HepG2 (cell line): ENCODE measurements around the gene IFIT3. TPM values are rescaled to one million over a fixed set of nuclear protein-coding genes. Genes with fewer than 3 reads are reported as not detected.

Experiments
- DMAP1 ChIP-seq: IDR thresholded peaks from 2 replicates; pipeline ENCODE4 v1.6.1; 2016
- E2F2 ChIP-seq: sonication (generic); formaldehyde crosslinking; IDR thresholded peaks from 2 replicates; pipeline ENCODE4 v1.4.0; 2020; ENCODE audit warnings: missing genetic modification reagents, borderline replicate concordance
- ESRRA ChIP-seq: sonication (generic); formaldehyde crosslinking; IDR thresholded peaks from 2 replicates; pipeline ENCODE4 v1.5.1; 2020; ENCODE audit warnings: mild to moderate bottlenecking, low read depth, missing genetic modification reagents
- HBP1 ChIP-seq: IDR thresholded peaks from 2 replicates; pipeline ENCODE4 v1.6.1; 2016; ENCODE audit warnings: low read depth, control low read depth
- HDAC1 ChIP-seq: sonication (generic); formaldehyde crosslinking; IDR thresholded peaks from 2 replicates; pipeline ENCODE4 v1.5.1; 2020; ENCODE audit warnings: mild to moderate bottlenecking, missing genetic modification reagents
- KDM1A ChIP-seq: IDR thresholded peaks from 2 replicates; pipeline ENCODE4 v1.6.1; 2016; ENCODE audit warnings: missing compliant biosample characterization
- MEIS2 ChIP-seq: sonication (generic); formaldehyde crosslinking; IDR thresholded peaks from 2 replicates; pipeline ENCODE4 v1.9.0; 2021; ENCODE audit warnings: mild to moderate bottlenecking, missing genetic modification reagents
- MTF2 ChIP-seq: sonication (generic); formaldehyde crosslinking; IDR thresholded peaks from 2 replicates; pipeline ENCODE4 v1.5.0; 2020; ENCODE audit warnings: missing genetic modification reagents, borderline replicate concordance
- NCOA1 ChIP-seq: sonication (generic); formaldehyde crosslinking; IDR thresholded peaks from 2 replicates; pipeline ENCODE4 v1.9.0; 2021; ENCODE audit warnings: missing genetic modification reagents
- PAF1 ChIP-seq: IDR thresholded peaks from 2 replicates; pipeline ENCODE4 v1.6.1; 2016; ENCODE audit warnings: missing genetic modification reagents, missing compliant biosample characterization
- PLSCR1 ChIP-seq: sonication (generic); formaldehyde crosslinking; IDR thresholded peaks from 2 replicates; pipeline ENCODE4 v1.5.0; 2020; ENCODE audit warnings: missing genetic modification reagents, mild to moderate bottlenecking, borderline replicate concordance
- RFXANK ChIP-seq: IDR thresholded peaks from 2 replicates; pipeline ENCODE4 v1.6.1; 2016
- SP5 ChIP-seq: IDR thresholded peaks from 2 replicates; pipeline ENCODE4 v1.6.1; 2016; ENCODE audit warnings: low read depth, borderline replicate concordance
- SRSF9 ChIP-seq: fragments of 200-400 bp; formaldehyde crosslinking; IDR thresholded peaks from 2 replicates; pipeline ENCODE4 v1.6.1; 2018; ENCODE audit warnings: borderline replicate concordance, mild to moderate bottlenecking, low read depth, low read length; ENCODE audit not compliant: insufficient read depth, poor library complexity, severe bottlenecking
- TAF1 ChIP-seq: sonication (generic); formaldehyde crosslinking; IDR thresholded peaks from 2 replicates; pipeline ENCODE4 v1.4.0; 2020; ENCODE audit warnings: missing genetic modification reagents
- TRIM24 ChIP-seq: sonication (generic); formaldehyde crosslinking; IDR thresholded peaks from 2 replicates; pipeline ENCODE4 v1.8.0; 2022; ENCODE audit warnings: mild to moderate bottlenecking, missing genetic modification reagents
- ZBTB1 ChIP-seq: sonication (generic); formaldehyde crosslinking; IDR thresholded peaks from 2 replicates; pipeline ENCODE4 v1.4.0; 2020; ENCODE audit warnings: missing genetic modification reagents, borderline replicate concordance
- ZNF143 ChIP-seq: sonication (generic); formaldehyde crosslinking; IDR thresholded peaks from 2 replicates; pipeline ENCODE4 v1.4.0; 2020; ENCODE audit warnings: missing genetic modification reagents
- ZNF33B ChIP-seq: sonication (generic); formaldehyde crosslinking; IDR thresholded peaks from 2 replicates; pipeline ENCODE4 v1.5.1; 2020; ENCODE audit warnings: mild to moderate bottlenecking, missing genetic modification reagents
- ZNF367 ChIP-seq: sonication (generic); formaldehyde crosslinking; IDR thresholded peaks from 2 replicates; pipeline ENCODE4 v1.4.0; 2020; ENCODE audit warnings: missing genetic modification reagents, borderline replicate concordance
- ZNF496 ChIP-seq: sonication (generic); formaldehyde crosslinking; IDR thresholded peaks from 2 replicates; pipeline ENCODE4 v1.8.1; 2023; ENCODE audit warnings: mild to moderate bottlenecking, moderate library complexity, missing genetic modification reagents; ENCODE audit not compliant: insufficient replicate concordance
- ZNF616 ChIP-seq: sonication (generic); formaldehyde crosslinking; IDR thresholded peaks from 2 replicates; pipeline ENCODE4 v1.5.0; 2020; ENCODE audit warnings: low read depth, mild to moderate bottlenecking, missing genetic modification reagents
- ZNF660 ChIP-seq: sonication (generic); formaldehyde crosslinking; IDR thresholded peaks from 2 replicates; pipeline ENCODE4 v1.5.1; 2020; ENCODE audit warnings: mild to moderate bottlenecking, low read depth, missing genetic modification reagents, borderline replicate concordance
- ZNF784 ChIP-seq: sonication (generic); formaldehyde crosslinking; IDR thresholded peaks from 2 replicates; pipeline ENCODE4 v1.5.1; 2020; ENCODE audit warnings: missing genetic modification reagents, mild to moderate bottlenecking, borderline replicate concordance
- polyA plus RNA-seq, 8 experiments: library from polyadenylated mRNA; depleted of rRNA in 3 of 8; stranded (reverse) in 7 of 8; unstranded in 1 of 8; fragments of >200 nt; fragmentation: Illumina TruSeq in 4 of 8; extraction: Trizol in 4 of 8; gene quantifications; 2 replicates each; pipeline versions ENCODE4 v1.2.1 to v1.2.3, GENCODE V29; 2011 to 2016; ENCODE audit warnings: low read depth in 4 of 8, missing spikeins in 1 of 8, mixed read lengths in 1 of 8; ENCODE audit not compliant: insufficient read depth in 1 of 8
- total RNA-seq, 5 experiments: library from RNA; depleted of rRNA; stranded (reverse); fragments of >200 nt; fragmentation: Illumina TruSeq; extraction: Trizol; gene quantifications; 2 replicates each; pipeline ENCODE4 v1.2.3, GENCODE V29; 2016; ENCODE audit warnings: low read depth in 1 of 5
- TF ChIP-seq, protein P1 (sequence below): sonication (generic); formaldehyde crosslinking; IDR thresholded peaks from 2 replicates; pipeline ENCODE4 v1.9.0; 2021; ENCODE audit warnings: missing genetic modification reagents, mild to moderate bottlenecking, borderline replicate concordance
- TF ChIP-seq, protein P2 (sequence below): sonication (generic); formaldehyde crosslinking; IDR thresholded peaks from 2 replicates; pipeline ENCODE4 v1.9.0; 2021; ENCODE audit warnings: missing genetic modification reagents, borderline replicate concordance

The IFIT3 gene
- total and polyA plus RNA-seq, 2 of the 13 experiments (the other 11 are each of a cell fraction or from before 2014, with no cell fraction given): 0.48 to 3.1 TPM

DNA sequence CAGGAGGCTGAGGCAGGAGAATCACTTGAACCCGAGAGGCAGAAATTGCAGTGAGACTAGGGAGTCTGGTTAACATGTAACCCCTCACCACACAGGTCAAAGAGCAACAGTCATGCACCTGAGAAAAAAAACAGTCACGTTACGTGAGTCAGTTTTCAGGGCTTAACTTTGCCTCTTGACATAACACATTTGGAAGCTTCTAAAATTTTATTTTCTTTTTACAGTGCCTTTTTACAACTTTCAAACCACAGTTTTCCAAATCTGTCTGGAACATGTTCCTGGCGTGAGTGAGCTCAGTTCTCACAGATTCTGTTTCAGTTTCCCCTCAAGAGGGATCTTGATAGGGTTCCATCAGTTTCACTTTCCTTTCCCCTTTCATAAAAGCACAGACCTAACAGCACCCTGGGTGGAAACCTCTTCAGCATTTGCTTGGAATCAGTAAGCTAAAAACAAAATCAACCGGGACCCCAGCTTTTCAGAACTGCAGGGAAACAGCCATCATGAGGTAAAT lies 4.4 kb downstream of the IFIT3 start (continued):
- TF ChIP-seq HBP1 (CRISPR knock-in tag): no peak
- no peak for TF ChIP-seq SP5 (CRISPR knock-in tag)
- no peak for TF ChIP-seq MTF2 (CRISPR knock-in tag)
- TF ChIP-seq MEIS2 (CRISPR knock-in tag): no peak
- no peak; the same call in 1 of the 2 replicates for TF ChIP-seq TAF1
- no peak for TF ChIP-seq ESRRA
- TF ChIP-seq RFXANK (CRISPR knock-in tag): no peak
- TF ChIP-seq ZNF496 (CRISPR knock-in tag): no peak
- TF ChIP-seq, protein P1, sequence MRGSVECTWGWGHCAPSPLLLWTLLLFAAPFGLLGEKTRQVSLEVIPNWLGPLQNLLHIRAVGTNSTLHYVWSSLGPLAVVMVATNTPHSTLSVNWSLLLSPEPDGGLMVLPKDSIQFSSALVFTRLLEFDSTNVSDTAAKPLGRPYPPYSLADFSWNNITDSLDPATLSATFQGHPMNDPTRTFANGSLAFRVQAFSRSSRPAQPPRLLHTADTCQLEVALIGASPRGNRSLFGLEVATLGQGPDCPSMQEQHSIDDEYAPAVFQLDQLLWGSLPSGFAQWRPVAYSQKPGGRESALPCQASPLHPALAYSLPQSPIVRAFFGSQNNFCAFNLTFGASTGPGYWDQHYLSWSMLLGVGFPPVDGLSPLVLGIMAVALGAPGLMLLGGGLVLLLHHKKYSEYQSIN (CRISPR knock-in tag): no peak
- TF ChIP-seq ZNF784 (CRISPR knock-in tag): no peak
- TF ChIP-seq, protein P2, sequence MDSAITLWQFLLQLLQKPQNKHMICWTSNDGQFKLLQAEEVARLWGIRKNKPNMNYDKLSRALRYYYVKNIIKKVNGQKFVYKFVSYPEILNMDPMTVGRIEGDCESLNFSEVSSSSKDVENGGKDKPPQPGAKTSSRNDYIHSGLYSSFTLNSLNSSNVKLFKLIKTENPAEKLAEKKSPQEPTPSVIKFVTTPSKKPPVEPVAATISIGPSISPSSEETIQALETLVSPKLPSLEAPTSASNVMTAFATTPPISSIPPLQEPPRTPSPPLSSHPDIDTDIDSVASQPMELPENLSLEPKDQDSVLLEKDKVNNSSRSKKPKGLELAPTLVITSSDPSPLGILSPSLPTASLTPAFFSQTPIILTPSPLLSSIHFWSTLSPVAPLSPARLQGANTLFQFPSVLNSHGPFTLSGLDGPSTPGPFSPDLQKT (CRISPR knock-in tag): no peak
- no peak for TF ChIP-seq NCOA1
- no peak for TF ChIP-seq SRSF9
- no peak for TF ChIP-seq PAF1 (CRISPR knock-in tag)
- no peak for TF ChIP-seq DMAP1 (CRISPR knock-in tag)
- TF ChIP-seq ZNF660 (CRISPR knock-in tag): no peak
- 0 out of 2 replicates have a peak, but pooled peaks have one; percentile 16 for TF ChIP-seq E2F2
- TF ChIP-seq ZBTB1 (CRISPR knock-in tag): no peak
- TF ChIP-seq TRIM24: no peak
- TF ChIP-seq ZNF616 (CRISPR knock-in tag): no peak
- peak; percentile 72; the same call in 1 of the 2 replicates for TF ChIP-seq KDM1A (CRISPR knock-in tag)
- TF ChIP-seq HDAC1 (CRISPR knock-in tag): no peak
- no peak for TF ChIP-seq ZNF367 (CRISPR knock-in tag)
- TF ChIP-seq ZNF33B (CRISPR knock-in tag): no peak
- TF ChIP-seq ZNF143 (CRISPR knock-in tag): no peak
- TF ChIP-seq PLSCR1 (CRISPR knock-in tag): no peak
